ENCODE results near the gene SSBP3.
"Not testable (repeated sequence)": the region's sequence is repeated elsewhere in the genome, so short reads cannot be mapped to it uniquely, and the experiment has no call there.

Gene SSBP3

DNA sequence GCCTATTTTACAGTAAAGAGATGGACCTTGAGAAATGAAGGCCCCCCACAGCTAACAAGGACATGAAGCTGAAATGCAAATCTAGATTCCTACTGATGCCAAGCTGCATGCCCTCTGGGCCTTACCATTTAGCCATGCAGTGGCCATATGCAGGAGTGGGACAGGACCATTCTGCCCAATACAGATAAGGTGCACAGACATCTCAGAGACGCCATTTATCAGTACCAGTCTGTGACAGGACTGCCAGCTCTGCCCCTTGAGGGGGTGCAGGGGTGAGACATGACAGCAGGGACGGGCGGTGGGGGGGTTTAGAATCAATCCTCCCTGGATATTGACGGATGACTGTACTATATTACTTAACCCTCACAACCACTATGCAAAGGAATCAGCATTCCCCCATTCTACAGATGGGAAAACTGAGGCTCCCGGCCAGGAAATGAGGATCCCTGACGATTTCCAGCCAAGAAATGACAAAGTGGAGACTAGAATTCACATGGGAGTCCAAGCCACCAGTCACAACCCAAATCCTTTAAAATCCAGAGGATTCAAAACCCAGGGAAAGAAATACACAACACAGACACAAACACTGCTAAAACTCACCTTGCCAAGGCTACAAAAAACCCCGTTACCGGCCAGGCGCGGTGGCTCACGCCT lies 10.8 kb downstream of the SSBP3 start:
- DNase-seq (ENCODE audit: low read depth), result no peak
- TF ChIP-seq, protein P1, sequence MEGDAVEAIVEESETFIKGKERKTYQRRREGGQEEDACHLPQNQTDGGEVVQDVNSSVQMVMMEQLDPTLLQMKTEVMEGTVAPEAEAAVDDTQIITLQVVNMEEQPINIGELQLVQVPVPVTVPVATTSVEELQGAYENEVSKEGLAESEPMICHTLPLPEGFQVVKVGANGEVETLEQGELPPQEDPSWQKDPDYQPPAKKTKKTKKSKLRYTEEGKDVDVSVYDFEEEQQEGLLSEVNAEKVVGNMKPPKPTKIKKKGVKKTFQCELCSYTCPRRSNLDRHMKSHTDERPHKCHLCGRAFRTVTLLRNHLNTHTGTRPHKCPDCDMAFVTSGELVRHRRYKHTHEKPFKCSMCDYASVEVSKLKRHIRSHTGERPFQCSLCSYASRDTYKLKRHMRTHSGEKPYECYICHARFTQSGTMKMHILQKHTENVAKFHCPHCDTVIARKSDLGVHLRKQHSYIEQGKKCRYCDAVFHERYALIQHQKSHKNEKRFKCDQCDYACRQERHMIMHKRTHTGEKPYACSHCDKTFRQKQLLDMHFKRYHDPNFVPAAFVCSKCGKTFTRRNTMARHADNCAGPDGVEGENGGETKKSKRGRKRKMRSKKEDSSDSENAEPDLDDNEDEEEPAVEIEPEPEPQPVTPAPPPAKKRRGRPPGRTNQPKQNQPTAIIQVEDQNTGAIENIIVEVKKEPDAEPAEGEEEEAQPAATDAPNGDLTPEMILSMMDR (IDR thresholded peaks at IDR 0.05; ENCODE audit: insufficient read depth, low read depth, low read length, missing control alignments), result no peak
- H3K4me3 ChIP-seq (ENCODE audit: low read depth, low read length), result no peak overlapping the region

DNA sequence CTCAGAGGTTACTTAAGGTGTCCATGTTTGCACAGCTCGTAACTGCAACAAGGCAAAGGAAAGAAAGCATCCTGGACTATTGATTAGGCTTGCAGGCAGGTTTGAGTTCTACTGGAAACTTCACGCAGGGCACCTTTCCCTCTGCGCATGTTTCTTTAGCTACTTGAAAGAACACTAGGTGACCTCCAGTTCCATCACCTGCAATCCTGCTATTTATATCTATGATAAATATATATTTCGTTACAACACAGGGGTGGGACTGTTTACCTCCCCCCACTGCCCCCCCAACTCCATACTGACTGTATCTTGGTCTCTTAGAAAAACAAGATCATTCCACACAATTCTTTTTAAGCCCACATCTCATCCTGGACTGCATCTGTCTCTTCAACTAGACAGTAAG lies 12.1 kb downstream of the SSBP3 start:
- DNase-seq (ENCODE audit: low read depth), result no peak
- TF ChIP-seq, protein P1 (IDR thresholded peaks at IDR 0.05; ENCODE audit: insufficient read depth, low read depth, low read length, missing control alignments), result no peak
- no peak overlapping the region for H3K4me3 ChIP-seq (ENCODE audit: low read depth, low read length)

DNA sequence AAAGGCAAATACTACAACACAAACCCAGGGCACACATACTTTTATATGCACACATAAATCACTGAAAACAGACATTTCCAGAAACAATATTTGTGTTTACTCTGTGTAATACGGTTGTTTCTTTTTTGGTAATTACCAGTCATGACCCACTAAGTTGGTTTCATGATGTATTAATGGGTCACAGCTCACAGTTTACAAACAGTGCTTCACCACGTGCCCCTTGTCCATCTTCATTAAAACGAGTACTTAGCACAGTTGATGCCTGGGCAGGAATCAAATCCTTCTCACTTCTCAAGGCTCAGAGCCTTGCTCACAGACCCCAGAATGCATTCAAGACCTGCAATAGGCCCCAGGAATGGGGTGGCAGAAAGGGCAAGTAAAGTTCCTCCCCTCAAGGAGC lies 13.8 kb downstream of the SSBP3 start:
- DNase-seq (ENCODE audit: low read depth), result no peak
- TF ChIP-seq, protein P1 (IDR thresholded peaks at IDR 0.05; ENCODE audit: insufficient read depth, low read depth, low read length, missing control alignments), result no peak
- no peak overlapping the region for H3K4me3 ChIP-seq (ENCODE audit: low read depth, low read length)

DNA sequence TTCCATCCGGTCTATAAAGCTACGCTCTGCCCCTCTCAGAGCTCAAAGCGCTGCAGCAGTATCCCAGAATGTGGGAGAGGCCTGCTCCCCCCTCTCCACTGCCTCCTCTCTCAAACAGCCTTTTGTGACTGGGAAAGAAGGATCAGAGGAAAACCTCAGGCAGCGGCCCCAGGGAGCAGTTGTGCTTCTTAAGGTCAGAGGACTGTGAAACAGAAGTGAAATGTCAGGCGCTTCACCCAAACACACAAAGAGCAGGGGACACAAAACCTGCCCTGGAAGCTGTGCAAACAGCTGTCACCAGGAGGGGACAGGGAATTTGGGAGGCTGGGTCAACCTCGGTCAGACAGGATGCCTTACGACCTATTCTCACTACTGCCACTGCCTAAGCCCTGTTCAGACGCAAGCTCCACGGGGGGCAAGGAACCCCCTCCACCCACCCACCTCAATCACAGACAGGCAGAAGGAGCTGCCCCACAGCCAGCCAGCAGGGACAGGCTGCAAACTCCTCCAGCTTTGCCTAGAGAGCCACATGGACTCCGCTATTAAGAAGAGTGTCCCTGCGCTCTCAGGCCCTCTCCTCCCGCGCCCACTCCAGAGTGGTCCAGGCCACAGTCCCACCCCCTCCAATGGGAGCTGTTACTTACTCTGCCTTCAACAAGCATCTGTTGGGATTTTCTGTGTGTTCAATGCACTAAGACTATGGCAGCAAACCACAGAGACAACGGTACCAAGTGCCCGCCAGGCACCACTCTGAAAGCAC lies 14.6 kb downstream of the SSBP3 start:
- no peak overlapping the region for H3K4me3 ChIP-seq (ENCODE audit: low read depth, low read length)
- TF ChIP-seq, protein P1 (IDR thresholded peaks at IDR 0.05; ENCODE audit: insufficient read depth, low read depth, low read length, missing control alignments), result no peak
- DNase-seq (ENCODE audit: low read depth), result no peak

DNA sequence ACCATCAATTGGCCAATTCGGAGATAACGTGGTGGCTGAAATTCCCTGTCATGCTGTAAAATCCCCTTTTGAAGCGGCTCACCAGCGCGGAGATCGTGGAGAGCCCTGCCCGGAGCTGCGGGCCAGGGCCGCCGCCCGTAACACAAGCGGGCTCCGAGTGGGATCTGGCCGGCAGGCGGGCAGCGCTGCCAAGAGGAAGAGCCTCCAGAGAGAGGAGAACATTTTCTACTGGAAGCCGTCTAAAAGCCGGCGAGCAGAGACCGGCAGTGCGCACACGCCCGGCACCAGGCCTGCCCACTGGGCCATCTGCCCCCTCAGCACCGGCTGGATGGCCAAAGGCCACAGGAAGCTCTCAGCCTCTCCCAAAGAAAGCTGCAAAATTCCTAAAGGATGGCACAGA lies 15.5 kb downstream of the SSBP3 start:
- TF ChIP-seq, protein P1 (IDR thresholded peaks at IDR 0.05; ENCODE audit: insufficient read depth, low read depth, low read length, missing control alignments), result no peak

DNA sequence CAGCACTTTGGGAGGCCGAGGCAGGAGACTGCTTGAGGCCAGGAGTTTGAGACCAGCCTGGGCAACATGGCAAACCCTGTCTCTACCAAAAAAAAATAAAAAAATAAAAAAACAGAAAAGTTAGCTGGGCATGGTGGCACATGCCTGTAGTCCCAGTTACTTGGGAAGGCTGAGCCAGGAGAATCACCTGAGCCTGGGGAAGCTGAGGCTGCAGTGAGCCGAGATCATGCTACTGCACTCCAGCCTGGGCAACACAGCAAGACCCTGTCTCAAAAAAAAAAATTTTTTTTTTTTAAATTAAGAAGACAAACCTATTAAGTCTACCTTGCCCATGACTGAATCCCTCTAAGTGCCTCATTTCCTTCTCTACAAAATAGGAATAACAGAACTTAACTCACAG lies 16.6 kb downstream of the SSBP3 start:
- H3K4me3 ChIP-seq (ENCODE audit: low read depth, low read length); DNase-seq (ENCODE audit: low read depth): not testable (repeated sequence)

More for the DNA sequence above, 15.5 kb downstream of the SSBP3 start:
- DNase-seq (ENCODE audit: low read depth), result no peak
- no peak overlapping the region for H3K4me3 ChIP-seq (ENCODE audit: low read depth, low read length)

DNA sequence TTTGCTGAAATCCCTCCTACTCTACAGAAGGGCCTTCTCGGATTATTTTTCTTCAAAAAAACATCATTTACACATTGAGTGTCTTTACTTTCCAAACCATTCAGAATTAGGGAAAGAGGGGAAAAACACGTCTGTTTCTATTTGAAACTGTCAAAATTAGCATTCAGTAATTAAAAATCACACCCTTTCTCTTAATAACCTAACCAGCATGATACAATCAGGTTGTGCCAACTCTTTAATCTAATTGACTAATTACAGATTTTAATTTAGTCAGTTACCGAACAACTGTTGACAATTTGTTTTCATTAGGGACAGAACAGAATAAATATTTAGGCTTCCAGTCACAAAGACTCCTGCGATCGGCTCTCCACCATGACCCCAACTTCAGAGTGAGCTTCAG lies 18.8 kb downstream of the SSBP3 start:
- DNase-seq (ENCODE audit: low read depth), result no peak
- no peak overlapping the region for H3K4me3 ChIP-seq (ENCODE audit: low read depth, low read length)
- TF ChIP-seq, protein P1 (IDR thresholded peaks at IDR 0.05; ENCODE audit: insufficient read depth, low read depth, low read length, missing control alignments), result no peak
